Endothelial cell of umbilical vein (primary cell): ENCODE measurements around the gene SP8.
"Not testable (repeated sequence)": the region's sequence is repeated elsewhere in the genome, so short reads cannot be mapped to it uniquely, and the experiment has no call there.

Experiments
- EZH2 ChIP-seq: IDR thresholded peaks from 2 replicates; pipeline ENCODE4 v1.6.1; 2012; ENCODE audit warnings: borderline replicate concordance, low read depth, mild to moderate bottlenecking, moderate library complexity, low read length, inconsistent platforms; ENCODE audit not compliant: severe bottlenecking
- JUN ChIP-seq: IDR thresholded peaks from 2 replicates; pipeline ENCODE4 v1.6.1; 2011; ENCODE audit warnings: borderline replicate concordance, low read depth; ENCODE audit not compliant: insufficient read length, insufficient read depth
- MAX ChIP-seq: IDR thresholded peaks from 2 replicates; pipeline ENCODE4 v1.6.1; 2011; ENCODE audit not compliant: insufficient read depth, insufficient read length
- POLR2A ChIP-seq: IDR thresholded peaks from 2 replicates; pipeline ENCODE4 v1.6.1; 2012; ENCODE audit warnings: low read depth, mild to moderate bottlenecking, control low read depth, low read length
- POLR2AphosphoS5 ChIP-seq: IDR thresholded peaks from 2 replicates; pipeline ENCODE4 v1.6.1; 2012; ENCODE audit warnings: low read depth, mild to moderate bottlenecking, control low read depth, low read length, moderate library complexity; ENCODE audit not compliant: insufficient read depth
- TF ChIP-seq, protein P1 (sequence below), 2 donors: IDR thresholded peaks; 1 replicate in 1 of 2; 2 replicates in 1 of 2; pipeline ENCODE4 v1.5.1; 2011; ENCODE audit warnings: low read length in 2 of 2, mild to moderate bottlenecking in 2 of 2, moderate library complexity in 2 of 2, control low read depth in 1 of 2, inconsistent platforms in 1 of 2, low read depth in 1 of 2; ENCODE audit not compliant: insufficient read depth in 1 of 2; ENCODE audit errors: extremely low read depth in 1 of 2

- TF ChIP-seq, protein P1, sequence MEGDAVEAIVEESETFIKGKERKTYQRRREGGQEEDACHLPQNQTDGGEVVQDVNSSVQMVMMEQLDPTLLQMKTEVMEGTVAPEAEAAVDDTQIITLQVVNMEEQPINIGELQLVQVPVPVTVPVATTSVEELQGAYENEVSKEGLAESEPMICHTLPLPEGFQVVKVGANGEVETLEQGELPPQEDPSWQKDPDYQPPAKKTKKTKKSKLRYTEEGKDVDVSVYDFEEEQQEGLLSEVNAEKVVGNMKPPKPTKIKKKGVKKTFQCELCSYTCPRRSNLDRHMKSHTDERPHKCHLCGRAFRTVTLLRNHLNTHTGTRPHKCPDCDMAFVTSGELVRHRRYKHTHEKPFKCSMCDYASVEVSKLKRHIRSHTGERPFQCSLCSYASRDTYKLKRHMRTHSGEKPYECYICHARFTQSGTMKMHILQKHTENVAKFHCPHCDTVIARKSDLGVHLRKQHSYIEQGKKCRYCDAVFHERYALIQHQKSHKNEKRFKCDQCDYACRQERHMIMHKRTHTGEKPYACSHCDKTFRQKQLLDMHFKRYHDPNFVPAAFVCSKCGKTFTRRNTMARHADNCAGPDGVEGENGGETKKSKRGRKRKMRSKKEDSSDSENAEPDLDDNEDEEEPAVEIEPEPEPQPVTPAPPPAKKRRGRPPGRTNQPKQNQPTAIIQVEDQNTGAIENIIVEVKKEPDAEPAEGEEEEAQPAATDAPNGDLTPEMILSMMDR (IDR thresholded peaks at IDR 0.05; ENCODE audit: extremely low read depth in 1 of 2, insufficient read depth in 1 of 2, low read depth in 1 of 2, low read length in 2 of 2): not testable (repeated sequence)
- TF ChIP-seq POLR2A, MAX, EZH2, JUN, POLR2AphosphoS5: not testable (repeated sequence)
Observed at GRCh38 chr7:20821390-20821789, 34.7 kb upstream of the SP8 start.
